Kidney (tissue), 14 donors: ENCODE results near the gene PNMA8B. TPM values are rescaled to one million over a fixed set of nuclear protein-coding genes. Genes with fewer than 3 reads are reported as not detected.

ENCODE experiments used
- DNase-seq, 5 donors: peaks; one replicate each; pipeline ENCODE4 v3.0.0-alpha.2; 2013 to 2020
- FAIRE-seq: peaks from 2 replicates; lab custom pipeline; 2012; peaks lifted over from hg19 to GRCh38; lab: Jason Lieb, UNC
- H3K27ac ChIP-seq, 2 donors: one replicate each; pipeline ENCODE4 v1.7.0; 2013; ENCODE audit warnings: low read depth in 2 of 2, low read length in 2 of 2, inconsistent platforms in 1 of 2
- H3K27me3 ChIP-seq: one replicate; pipeline ENCODE4 v1.7.1; 2013; ENCODE audit warnings: low read length, inconsistent platforms; ENCODE audit not compliant: control insufficient read depth, insufficient read depth
- H3K36me3 ChIP-seq, 3 donors: one replicate each; pipeline versions ENCODE4 v1.7.0 to v1.7.1; 2013; ENCODE audit warnings: low read length in 3 of 3, control low read depth in 1 of 3, inconsistent platforms in 1 of 3; ENCODE audit not compliant: insufficient read depth in 3 of 3, control insufficient read depth in 2 of 3
- H3K4me1 ChIP-seq, 3 donors: one replicate each; pipeline versions ENCODE4 v1.7.0 to v1.7.1; 2013; ENCODE audit warnings: low read length in 3 of 3, inconsistent platforms in 1 of 3, low read depth in 1 of 3; ENCODE audit not compliant: control insufficient read depth in 2 of 3, insufficient read depth in 2 of 3
- H3K4me3 ChIP-seq, 3 donors: one replicate each; pipeline versions ENCODE4 v1.7.0 to v1.8.1; 2013; ENCODE audit warnings: low read length in 3 of 3, control low read depth in 1 of 3, inconsistent platforms in 1 of 3
- H3K9ac ChIP-seq, 3 donors: one replicate each; pipeline versions ENCODE4 v1.7.0 to v1.7.1; 2013; ENCODE audit warnings: low read length in 3 of 3, control low read depth in 1 of 3, inconsistent platforms in 1 of 3
- H3K9me3 ChIP-seq, 3 donors: one replicate each; pipeline versions ENCODE4 v1.7.0 to v1.7.1; 2013; ENCODE audit warnings: low read length in 3 of 3, control low read depth in 1 of 3, inconsistent platforms in 1 of 3; ENCODE audit not compliant: control insufficient read depth in 2 of 3, insufficient read depth in 1 of 3
- intact Hi-C: fragments of 100-400 bp; cut with DNase I; formaldehyde crosslinking; loops from one replicate; pipeline ENCODE4 v1.11.1; 2022
- polyA plus RNA-seq: library from polyadenylated mRNA; stranded (reverse); fragments of 350-450 nt; fragmentation: Illumina TruSeq; extraction: RNeasy Lipid Tissue Mini Kit (QIAGEN cat#74804); gene quantifications from one replicate; pipeline ENCODE4 v1.2.3, GENCODE V29; 2014; ENCODE audit warnings: low read depth, low replicate concordance; ENCODE audit not compliant: insufficient read depth
- total RNA-seq: library from RNA; stranded (reverse); fragmentation: NEBNext Ultra II Directional; extraction: Animal tissue kit (Norgen Biotek cat#: 25700); gene quantifications from one replicate; pipeline ENCODE4 v1.2.1, GENCODE V29; 2021
- TF ChIP-seq, protein P1 (sequence below): IDR thresholded peaks from 3 replicates; pipeline ENCODE4 v1.5.1; 2012; ENCODE audit warnings: mild to moderate bottlenecking, moderate library complexity, borderline replicate concordance; ENCODE audit not compliant: insufficient read depth; ENCODE audit errors: extremely low read depth
- donor health status: control.
- donor health status: control.
- donor health status: control.
- donor health status: control.
- donor health status: control.
- donor health status: DM: yes; HTN: yes; CAD: no.
- donor health status: Normal renal cell carcinoma (clear cell type).

The PNMA8B gene
- total and polyA plus RNA-seq, 2 donors from 2014 or later, result 0.67 to 1.3 TPM

DNA sequence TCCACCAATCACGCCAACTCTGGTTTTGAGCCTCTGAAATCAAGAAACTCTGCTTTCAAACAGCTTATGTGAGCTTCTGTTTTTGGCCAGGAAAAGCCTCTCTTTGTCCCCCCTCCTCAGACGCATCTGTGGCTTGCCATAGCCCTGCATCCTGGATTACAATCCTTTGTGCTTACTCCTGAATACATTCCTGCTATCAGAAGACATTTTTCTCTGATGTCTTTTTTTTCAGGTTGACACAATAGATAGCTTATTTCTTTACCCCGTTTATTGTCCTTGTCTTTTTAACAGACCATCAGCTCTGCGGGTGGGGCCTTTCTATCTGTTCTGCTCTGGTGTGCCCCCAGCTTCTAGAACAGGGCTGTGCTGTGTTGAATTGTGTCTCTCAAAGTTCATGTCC lies 11.0 kb downstream of the PNMA8B start:
- H3K36me3 ChIP-seq, result no peaks in the 10 kb centered on the region
- no peaks in the 10 kb centered on the region for H3K27me3 ChIP-seq
- intact Hi-C loops, result loop anchor here (5.0 kb wide), 1 partner anchor 82 kb away; no protein-coding TSS in a partner anchor
- H3K27ac ChIP-seq, result no peak overlapping the region
- H3K9me3 ChIP-seq, result no peaks in the 10 kb centered on the region
- DNase-seq (no peak), FAIRE-seq (no peak)
- no peak overlapping the region for H3K4me3 ChIP-seq
- TF ChIP-seq, protein P1, sequence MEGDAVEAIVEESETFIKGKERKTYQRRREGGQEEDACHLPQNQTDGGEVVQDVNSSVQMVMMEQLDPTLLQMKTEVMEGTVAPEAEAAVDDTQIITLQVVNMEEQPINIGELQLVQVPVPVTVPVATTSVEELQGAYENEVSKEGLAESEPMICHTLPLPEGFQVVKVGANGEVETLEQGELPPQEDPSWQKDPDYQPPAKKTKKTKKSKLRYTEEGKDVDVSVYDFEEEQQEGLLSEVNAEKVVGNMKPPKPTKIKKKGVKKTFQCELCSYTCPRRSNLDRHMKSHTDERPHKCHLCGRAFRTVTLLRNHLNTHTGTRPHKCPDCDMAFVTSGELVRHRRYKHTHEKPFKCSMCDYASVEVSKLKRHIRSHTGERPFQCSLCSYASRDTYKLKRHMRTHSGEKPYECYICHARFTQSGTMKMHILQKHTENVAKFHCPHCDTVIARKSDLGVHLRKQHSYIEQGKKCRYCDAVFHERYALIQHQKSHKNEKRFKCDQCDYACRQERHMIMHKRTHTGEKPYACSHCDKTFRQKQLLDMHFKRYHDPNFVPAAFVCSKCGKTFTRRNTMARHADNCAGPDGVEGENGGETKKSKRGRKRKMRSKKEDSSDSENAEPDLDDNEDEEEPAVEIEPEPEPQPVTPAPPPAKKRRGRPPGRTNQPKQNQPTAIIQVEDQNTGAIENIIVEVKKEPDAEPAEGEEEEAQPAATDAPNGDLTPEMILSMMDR, result no peak
- no peak overlapping the region for H3K9ac ChIP-seq
- H3K4me1 ChIP-seq, result peaks cover 8 to 10% (median 9%) of the 10 kb centered on the region in 3 donors

DNA sequence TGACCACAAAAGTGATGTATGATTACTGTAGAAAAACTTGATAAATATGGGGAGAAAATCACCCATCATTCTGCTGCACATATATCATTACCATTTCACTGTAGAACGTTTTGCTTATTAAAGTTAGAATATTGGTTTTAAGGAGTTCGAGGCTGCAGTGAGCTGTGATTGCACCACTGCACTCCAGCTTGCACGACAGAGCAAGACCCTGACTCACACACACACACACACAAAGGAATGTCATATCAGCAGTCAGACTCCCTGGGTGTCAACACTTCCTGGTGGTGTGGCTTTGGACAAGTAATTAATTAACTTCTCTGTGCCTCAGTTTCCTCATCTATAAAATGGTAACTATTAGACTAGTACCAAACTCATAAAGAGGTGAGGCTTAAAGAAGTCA lies 13.0 kb downstream of the PNMA8B start:
- H3K4me3 ChIP-seq, result no peak overlapping the region
- TF ChIP-seq, protein P1, result no peak
- no peak for FAIRE-seq
- no peaks in the 10 kb centered on the region for H3K27me3 ChIP-seq
- DNase-seq, result peak in 1 of 5 donors; percentile 17
- intact Hi-C loops, result no loop called here
- no peak overlapping the region for H3K27ac ChIP-seq
- no peaks in the 10 kb centered on the region for H3K9me3 ChIP-seq
- no peaks in the 10 kb centered on the region for H3K36me3 ChIP-seq
- H3K9ac ChIP-seq, result no peak overlapping the region
- H3K4me1 ChIP-seq, result peaks cover 5 to 10% (median 7%) of the 10 kb centered on the region in 3 donors

DNA sequence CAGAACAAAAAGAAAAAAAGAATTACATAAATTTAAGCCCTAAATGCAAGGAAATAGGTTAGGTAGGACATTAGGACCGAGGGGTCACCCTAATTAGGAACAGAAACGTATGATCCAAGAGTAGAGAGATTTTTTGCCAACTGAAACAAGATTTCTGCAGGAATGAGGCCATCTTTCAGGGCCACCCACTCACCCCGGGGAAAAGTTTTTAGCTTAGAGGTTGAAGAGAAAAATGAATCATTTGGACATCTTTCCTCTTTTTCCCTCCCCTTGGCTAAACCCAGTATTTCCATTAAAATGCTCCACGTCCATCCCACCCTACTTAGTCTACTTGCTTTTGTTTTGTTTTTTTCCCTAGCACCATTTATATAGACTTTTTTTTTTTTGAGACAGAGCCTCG lies 13.7 kb downstream of the PNMA8B start:
- H3K27ac ChIP-seq, result no peak overlapping the region
- peaks cover 0 to 10% (median under 1%) of the 10 kb centered on the region in 3 donors for H3K4me1 ChIP-seq
- H3K9me3 ChIP-seq, result no peaks in the 10 kb centered on the region
- H3K27me3 ChIP-seq, result no peaks in the 10 kb centered on the region
- no peak overlapping the region for H3K4me3 ChIP-seq
- TF ChIP-seq, protein P1, result no peak
- FAIRE-seq, result no peak
- intact Hi-C loops, result no loop called here
- peak in 3 of 5 donors; percentile 46 to 88 (median 62) for DNase-seq
- H3K9ac ChIP-seq, result no peak overlapping the region
- no peaks in the 10 kb centered on the region for H3K36me3 ChIP-seq
